T-helper 2 cell (primary cell): ENCODE data around the gene GOLGB1.

Experiments used
- DNase-seq, 5 experiments: peaks; one replicate each; pipeline versions ENCODE4 v3.0.0 to v3.0.0-alpha.2; 2012 to 2022

The GOLGB1 gene

GRCh38 chr3:121627211-121627610, 122.3 kb downstream of the GOLGB1 start:
- DNase-seq, result no peak

DNA sequence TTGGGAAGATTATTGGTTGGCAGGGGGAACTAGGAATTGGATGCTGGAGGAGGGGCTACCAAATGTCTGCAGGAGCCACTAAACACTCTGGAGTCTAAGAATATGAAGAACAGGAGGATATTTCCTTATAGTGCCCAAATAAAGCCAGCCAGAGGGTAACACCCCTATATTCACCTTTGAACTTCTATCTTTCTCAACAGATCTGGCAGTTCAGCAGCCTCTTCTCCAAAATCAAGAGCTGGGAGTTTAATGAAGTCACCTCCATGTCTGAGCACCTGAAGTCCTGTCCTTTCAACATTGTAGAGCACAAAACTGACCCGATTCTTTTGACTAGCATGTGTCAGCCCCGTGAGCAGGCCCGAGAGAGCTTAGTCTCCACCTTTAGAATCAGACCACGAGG, 123.0 kb downstream of the GOLGB1 start:
- DNase-seq, result no peak

DNA sequence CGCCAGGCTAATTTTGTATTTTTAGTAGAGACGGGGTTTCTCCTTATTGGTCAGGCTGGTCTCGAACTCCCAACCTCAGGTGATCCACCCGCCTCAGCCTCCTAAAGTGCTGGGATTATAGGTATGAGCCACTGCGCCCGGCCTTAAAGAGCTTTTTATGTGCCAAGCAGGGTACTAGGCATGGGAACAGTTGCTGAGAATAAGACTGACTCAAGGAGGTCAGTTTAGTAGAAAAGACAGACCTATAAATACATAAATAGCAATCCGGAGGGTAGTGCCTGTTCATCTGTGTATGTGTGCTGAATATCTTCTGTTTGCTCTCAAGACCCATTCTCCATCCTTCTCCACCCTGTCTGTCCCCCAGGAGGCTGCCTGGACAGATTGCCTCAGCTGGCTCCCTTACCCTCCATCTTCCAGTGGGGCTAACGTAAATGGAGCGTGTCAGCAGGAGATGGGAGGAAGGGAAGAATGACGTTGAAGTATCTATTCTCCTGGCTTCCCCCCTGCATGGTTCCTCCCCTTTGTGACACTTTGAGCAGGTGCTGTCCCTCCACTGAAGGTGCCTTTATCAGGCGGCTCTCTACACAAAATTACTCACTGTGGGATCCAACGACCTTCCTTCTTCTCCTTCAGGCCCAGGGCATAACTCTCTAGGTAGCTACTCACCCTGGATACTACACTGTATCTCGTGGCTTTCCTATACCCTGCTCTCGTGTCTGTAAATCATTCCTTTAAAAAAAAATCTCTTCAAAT, 125.2 kb downstream of the GOLGB1 start:
- no peak for DNase-seq

GRCh38 chr3:121621491-121621890, 128.1 kb downstream of the GOLGB1 start:
- no peak for DNase-seq

- no peak for DNase-seq
Measured at GRCh38 chr3:121619691-121620090, 129.8 kb downstream of the GOLGB1 start.
